GM19023 (cell line): ENCODE measurements around the gene RAD51D.
A peak's percentile ranks its signal among the peaks of the same experiment; 100 is the strongest.
"Not testable (repeated sequence)": the region's sequence is repeated elsewhere in the genome, so short reads cannot be mapped to it uniquely, and the experiment has no call there.

Experiments
- ATAC-seq: cut with Tn5 transposase; IDR thresholded peaks from one replicate; pipeline ENCODE4 v1.9.1; 2021; ENCODE audit warnings: mild to moderate bottlenecking, moderate library complexity; ENCODE audit not compliant: unreplicated experiment

RAD51D gene

DNA sequence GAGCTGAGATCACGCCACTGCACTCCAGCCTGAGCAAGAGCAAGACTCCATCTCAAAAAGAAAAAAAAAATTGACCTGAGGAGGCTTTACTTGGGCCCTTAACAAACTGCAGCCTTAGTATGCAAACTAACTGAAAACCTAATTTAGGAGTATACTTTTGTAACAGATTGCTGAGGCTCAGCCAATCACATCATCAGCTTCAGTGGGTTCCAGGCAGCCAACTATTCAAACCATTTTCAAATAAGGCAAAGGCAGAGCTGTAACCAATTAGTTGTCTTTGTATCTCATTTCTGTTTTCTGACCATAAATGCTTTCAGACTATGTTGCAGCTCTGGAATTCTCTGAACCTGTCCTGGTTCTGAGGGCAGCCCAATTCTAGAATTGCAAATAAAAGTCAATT is 23.9 kb downstream of the RAD51D start:
- no peak for ATAC-seq

DNA sequence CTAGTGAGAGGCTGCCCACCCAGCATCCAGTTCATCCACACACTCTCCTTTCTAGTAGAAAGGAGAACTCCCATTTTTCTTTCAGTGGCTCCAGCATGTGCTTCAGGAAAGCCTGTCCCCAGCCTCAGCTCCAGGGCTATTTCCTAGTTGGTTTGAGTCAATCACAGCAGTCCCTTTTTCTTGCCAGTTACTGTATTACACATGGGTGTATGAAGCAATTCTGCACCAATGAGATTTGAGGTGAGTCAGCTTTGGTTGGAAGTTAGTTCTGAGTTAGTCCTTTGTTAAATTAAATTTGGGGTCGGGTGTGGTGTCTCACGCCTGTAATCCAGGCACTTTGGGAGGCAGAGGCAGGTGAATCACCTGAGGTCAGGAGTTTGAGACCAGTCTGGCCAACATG is 24.8 kb downstream of the RAD51D start:
- no peak for ATAC-seq

DNA sequence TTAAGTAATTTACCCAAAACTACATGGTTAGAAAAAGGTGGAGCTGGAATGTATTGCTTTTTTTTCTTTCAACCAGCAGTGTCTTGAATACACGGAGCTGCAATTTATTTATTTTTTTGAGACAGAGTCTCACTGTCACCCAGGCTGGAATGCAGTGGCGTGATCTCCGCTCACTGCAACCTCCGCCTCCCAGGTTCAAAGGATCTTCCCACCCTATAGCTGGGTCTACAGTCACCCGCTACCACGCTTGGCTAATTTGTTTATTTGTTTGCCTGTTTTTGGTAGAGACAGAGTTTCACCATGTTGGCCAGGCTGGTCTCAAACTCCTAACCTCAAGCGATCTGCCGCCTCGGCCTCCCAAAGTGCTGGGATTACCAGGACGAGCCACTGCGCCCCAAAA is 29.0 kb downstream of the RAD51D start:
- ATAC-seq: not testable (repeated sequence)

DNA sequence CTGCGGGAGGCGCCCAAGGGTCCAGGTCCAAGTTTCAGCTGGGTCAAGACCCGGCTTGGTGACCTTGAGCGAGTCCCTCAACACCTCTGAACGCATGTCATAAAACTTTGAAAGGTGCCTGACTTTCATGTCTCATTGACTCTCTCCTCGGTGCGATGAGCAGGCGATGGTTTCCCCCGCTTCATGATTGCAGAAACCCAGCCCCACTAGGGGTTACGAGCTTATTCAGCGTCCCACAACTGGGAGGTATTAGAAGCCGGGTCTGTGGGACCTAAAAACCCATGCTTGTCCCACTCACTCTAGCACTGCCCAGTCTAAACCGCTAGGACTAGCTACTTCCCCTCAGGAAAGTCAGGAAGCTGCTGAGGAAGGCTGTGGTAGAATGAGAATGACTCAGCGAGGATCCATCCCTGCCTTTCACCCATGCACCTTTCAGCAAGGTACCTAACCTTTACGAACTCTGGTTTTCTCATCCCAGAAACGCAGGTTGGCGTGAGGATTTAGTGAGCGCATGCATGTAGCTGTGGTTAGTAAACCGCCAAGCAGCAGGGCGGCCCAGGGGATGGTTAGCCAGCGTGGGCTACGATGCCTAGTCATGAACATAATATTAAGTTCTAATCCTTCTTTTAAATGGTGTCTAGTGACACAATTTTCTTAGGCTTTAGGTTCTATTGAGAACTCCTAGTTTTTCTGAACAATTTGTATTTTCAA is 29.9 kb downstream of the RAD51D start:
- peak; percentile 9 for ATAC-seq

DNA sequence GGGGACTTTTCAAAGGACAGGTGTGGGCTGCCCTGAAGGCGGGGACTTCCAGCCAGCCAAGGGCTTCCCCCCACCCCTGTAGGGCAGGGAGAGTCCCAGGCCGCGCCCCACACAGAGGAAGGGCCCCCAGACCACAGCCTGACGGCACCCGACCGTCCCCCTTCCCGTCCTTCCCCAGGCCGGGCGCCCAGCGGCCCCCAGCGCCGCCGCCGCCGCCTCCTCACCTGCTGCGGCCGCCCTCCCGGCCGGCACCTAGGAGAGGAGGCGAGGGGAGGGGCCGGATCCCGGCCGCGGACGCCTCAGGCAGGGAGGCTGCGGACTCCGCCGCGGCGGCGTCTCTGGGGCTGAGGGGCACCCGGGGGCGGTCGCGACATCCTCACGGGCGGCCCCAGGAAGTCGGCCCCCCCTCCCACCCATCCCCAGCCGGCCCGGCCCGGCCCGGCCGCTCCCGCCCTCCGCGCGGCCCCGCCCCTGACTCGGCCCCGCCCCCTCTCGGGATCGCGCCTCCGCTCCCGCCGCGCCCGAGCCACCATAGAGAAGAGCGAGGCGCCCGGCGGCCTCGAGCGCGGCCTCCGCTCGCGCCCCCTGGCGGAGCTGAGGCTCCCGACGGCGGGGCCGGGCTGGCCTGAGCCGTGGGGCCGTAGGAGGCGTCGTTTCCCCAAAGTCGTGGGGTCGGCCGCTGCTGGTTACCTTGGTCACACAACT is 30.6 kb downstream of the RAD51D start:
- ATAC-seq: peak; percentile 66

DNA sequence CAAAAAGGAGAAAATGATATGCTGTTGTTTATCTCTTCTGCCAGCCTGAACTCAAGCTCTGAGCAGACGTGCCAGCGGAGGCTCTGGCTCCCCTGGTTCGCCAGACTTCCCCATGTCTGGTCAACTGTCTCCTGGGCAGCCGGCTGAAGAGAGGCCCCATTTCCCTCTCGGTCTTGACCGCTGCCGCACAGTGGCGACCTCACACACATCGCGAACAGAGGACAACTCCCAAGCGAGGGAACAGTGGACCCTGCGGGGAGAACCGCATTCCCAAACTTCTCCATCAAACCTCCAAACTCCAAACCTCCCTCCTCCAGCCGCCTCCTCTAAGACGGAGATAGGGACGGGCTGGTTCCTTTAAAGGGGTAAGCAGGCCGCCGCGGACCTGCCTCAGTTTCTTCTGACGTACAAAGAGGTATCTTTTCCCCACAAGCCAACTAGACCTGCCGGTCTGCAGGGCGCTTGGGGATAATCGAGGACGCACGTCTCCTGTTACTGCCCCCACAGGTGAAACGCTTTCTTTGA is 31.2 kb downstream of the RAD51D start:
- peak; percentile 7 for ATAC-seq

DNA sequence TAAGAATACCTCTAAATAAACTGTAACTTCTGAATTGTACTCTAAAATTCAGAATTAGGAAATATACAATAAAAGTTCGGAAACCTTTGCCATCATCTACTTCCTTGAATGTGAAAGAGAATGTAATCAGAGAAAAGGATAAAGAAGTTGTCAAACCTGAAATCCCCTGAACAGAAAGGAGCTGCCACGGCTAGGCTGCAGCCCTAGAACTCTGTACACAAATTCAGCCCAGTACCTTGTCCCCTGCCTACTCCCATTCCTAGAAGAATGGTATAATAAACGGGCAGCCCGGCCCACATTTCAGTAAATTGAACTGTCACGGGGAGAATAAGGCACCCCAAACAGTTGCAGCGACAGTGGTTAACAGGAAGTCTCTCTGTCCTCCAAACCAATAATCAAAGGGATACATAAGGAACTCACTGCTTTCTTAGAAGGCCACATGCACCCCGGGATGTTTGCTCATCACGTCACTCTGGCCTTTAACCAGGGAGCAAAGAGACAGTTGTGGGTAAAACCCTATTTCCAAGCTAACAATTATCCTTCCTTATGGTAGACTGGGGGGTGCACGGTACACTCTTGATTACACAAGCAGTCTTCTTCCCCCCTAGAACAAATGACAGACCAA is 31.8 kb downstream of the RAD51D start:
- ATAC-seq: no peak

DNA sequence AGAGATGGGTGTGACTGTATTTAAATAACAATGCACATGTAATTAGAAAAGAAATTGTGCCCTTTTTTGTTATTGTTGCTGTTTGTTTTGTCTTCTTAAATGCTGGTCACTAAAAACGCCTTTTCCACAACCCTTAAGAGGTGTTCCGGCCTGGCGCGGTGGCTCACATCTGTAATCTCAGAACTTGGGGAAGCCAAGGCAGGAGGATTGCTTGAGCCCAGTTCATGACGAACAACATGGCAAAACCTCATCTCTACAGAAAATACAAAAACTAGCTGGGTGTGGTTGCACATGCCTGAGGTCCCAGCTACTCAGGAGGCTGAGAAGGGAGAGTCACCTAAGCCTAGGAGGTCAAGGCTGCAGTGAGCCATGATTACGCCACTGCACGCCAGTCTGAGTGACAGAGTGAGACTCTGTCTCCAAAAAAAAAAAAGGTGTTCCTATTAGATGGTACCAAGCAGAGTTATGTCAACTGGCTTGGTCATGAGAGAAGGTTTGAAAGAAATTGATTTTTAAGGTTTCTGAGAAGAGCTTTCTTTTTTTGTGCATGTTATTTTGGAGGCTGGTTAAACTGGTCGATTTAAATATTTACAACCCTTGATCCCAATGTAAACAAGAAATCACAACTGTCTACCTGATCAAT is 32.6 kb downstream of the RAD51D start:
- ATAC-seq: no peak

DNA sequence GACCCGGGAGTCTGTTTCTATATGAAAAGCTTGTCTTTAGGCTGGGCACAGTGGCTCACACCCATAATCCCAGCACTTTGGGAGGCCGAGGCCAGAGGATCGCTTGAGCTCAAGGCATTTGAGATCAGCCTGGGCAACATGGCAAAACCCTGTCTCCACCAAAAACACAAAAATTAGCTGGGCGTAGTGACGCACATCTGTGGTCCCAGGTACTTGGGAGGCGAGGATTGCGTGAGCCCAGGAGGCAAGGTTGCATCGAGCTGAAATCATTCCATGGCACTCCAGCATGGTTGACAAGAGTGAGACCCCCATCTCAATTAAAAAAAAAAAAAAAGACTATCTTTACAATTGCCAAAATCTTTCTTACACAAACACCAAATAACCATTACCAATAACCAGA is 33.5 kb downstream of the RAD51D start:
- ATAC-seq: no peak

DNA sequence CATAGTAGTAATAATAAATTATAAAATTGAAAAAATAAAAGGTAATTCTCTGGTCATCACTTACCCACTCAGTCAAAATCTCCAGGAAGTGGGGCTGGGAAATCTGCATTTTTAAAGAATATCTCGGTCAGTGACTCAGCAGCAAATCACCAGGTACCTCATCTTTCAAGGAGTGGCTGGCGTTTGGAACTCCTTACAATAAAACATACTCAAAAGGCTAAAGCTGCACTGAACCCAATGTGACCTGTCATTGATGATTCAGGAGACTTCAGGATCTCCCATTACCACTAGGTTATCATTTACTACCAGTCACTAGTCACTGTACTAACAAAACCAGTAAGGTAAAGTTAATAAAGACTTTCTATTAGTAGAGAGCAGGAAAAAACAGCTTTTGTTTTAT is 34.7 kb downstream of the RAD51D start:
- no peak for ATAC-seq

DNA sequence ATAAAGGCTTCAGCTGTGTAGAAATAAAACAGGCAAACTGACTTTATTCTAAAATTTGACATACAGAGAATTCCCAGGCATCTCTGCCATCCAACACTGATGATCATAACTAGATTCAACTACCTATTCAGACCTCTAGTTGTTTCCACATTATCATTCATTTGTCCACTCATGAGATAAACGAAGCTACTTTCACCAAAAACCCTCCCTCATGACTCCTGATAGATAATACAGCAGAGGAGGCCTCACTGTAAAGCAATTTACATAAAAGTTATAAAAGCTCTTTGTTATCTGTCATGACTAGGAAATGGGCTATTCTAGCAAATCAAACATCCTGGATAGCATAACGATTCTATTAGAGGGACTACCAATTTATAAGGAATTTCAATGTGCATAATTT is 36.6 kb downstream of the RAD51D start:
- no peak for ATAC-seq

DNA sequence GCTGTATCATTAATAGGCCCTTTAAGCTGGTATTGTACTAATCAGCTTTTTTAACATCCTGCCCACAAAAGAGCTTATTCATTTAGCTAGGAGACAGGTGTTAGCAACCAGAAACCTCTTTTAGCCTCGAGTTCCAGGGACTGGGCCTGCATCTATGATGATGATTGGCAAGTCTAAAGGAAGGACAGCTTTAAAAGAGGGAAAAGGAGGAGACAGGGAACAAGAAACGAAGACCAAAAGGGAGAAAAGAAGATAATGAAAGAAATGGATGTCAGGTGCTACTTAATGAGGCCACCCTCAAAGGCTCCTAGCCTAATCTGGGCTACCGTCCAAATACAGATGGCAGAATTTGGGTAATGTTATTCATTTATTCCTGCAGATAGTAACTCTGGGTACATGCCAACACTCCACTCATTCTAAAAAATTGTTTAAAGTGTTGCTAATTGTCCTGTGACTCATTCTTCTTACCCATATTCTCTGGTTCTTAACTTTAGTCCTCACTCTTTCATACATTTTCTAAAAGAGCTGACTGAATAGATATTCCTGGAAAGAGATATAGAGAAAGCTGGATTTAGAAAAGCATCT is 37.5 kb downstream of the RAD51D start:
- ATAC-seq: no peak

DNA sequence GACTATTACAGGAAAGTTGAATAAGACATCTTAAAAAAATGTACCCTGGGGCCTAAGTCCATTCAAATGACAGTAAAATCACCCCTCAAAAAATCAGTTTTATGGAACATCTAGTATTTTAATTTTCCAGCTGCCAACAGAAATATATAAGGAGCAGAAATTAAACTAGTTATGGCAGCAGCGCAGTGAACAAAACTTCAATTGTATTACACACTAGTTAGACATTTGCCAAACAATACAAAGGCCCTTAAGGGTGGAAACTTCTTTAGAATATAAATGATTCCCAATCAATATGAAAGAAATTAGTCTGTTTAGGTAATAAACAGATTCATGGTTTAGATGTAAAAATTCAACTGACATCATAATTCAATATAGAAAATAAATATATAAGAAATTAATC is 38.0 kb downstream of the RAD51D start:
- no peak for ATAC-seq

DNA sequence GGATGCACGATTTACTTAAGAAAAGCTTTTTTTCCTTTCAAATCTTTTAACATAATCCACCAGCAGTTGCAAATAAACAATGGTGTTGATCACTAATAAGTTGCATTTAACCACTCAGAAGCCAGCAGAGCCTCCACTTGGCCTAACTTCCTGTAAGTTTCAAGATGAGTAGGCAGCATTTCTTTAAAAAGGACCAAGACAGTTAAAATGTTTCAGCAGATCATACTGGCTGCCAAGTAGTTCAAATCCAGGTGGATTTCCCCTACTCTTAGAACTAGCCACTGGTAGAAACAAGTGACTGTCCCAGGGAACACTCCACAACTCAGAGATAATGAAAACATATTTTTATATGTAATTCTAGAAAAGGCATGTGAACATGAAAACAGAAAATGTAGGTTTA is 39.1 kb downstream of the RAD51D start:
- ATAC-seq: peak; percentile 55

DNA sequence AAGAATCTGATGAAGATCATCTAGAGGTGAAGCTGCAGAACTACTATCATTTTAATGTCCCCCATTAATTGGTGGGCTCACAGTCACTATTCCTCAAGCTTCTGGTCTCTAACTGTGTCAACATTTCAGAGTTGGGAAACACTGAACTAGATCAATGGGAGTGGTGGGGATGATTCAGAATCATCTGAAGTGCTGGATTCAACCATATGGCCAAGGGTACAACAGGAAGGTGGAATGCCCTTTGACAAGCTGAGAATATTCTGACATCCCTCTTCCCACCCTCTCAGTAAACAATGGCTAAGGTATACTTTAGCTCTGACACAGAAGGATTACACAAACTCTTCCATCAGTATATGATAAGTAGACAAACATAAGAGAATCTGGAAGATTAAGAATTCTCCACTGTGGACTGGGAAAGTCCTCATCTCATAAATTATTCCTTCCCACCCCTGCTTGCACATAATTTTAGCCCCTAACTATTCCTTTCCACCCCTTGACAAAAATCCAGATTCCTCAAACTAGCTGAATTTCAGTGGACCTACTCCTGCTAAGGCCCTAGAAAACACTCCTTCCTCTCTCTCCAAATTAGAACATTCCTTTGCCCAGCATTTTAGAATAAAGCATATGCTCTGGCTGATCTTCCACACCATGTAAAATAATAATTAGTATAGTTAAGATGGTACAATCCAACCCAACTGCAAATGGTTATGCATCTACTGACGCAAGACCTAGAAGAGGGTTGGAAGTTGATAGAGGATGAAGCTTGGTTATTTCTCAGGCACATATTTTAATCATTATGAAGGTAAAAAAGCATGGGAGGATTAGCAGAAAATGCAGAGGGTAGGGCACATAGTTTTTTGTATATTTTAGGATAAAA is 39.9 kb downstream of the RAD51D start:
- ATAC-seq: no peak

DNA sequence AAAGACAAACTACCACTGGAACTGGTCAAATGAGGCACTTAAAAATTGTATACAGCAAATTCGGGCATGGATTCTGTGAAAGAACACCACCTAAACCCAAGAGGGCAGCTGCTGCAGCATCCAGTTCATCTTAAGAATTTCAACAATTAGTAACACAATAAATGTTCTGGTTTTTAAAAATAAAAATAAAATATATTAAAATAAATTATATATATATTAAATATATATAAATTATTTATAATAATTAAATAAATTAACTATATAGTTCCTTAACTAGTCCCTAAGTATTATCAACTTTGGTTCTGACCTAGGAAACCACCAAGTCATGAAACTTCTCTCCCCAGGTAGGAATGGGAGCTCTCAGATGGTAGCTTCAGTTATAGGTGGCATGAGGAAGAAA is 42.8 kb downstream of the RAD51D start:
- no peak for ATAC-seq

DNA sequence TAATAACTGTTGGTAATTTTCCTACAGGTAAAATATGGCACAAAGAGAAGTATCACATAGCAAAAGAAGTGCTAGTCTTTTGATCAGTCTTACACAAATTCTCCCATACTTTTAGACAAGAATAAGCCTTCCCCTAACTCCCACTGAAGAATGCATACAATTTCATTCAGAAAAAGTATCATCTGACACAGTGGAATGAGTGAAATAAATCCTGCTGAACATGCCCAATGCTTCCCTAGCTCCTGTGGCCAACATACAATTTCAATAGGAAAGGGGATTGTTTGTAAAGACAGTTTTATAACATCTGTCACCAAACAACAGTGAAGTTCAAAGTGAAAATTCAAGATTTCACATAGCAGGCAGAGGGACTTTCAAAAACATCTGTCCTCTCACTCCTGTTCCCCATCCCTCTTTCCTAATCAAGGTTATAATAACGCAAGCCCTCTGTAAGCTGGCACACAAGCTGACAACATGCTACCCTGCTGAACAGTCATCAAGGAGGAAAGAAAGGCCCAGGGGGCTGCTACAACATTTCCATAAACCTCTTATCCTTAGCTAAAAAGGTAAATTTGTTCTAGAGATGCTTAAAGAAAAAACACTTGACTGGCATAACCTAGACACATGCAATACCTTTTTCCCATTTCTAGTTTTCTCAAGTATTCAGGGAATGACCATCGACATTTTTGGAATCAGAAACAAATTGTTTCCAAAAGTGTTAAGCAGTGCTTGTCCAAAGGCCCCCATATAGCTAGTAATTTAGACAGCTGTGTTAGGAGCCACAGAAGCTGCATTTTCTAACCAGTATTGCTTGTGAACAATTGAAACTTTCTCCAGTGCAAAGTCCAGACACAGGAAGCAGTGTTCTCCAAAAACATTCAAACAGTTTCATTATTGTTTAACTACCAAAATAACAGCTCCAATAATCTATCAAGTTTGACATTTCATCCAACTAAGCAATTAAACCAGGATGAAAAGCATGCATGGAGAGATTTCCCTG is 44.7 kb downstream of the RAD51D start:
- ATAC-seq: no peak

DNA sequence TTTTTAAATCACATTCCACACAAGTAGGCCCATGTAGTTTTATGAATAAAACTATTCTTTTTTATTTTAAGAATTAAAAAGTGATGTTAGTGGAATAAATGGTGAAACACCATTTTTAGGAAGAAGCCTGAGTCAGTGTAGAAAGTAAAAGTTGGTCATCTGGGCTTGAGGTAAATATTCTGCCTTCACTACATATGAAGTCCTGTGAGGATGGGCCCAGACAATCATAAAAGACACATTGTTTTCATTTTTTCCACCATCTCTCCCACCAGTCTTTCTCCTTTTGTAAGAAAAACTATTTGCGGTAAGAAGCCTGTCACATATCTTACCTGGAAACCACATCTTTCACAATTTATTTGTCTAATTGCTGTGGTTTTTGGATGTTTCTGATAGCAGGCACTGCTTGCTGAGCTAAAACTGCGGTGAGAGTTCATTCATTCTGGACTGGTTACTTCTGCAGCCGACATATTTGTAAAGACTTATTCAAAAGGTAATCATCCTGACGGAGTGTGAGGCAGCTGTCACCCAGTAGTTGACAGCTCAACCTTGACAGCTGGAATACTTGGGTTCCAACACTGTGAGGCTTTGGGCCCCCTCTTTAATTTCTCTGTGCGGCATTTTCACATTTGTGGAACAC is 45.6 kb downstream of the RAD51D start:
- ATAC-seq: no peak
